IMR-90 (cell line): ENCODE measurements around the gene PHF20. TPM values are rescaled to one million over a fixed set of nuclear protein-coding genes. Genes with fewer than 3 reads are reported as not detected.

ENCODE experiments used
- ATAC-seq: fragments of 200-7000 bp; cut with Tn5 transposase; 2 replicates; pipeline ENCODE4 v1.9.1; 2020; ENCODE audit warnings: low read depth, mild to moderate bottlenecking, moderate library complexity
- BruUV-seq: library from RNA; stranded (reverse); fragments of 400-500 nt; replicated peaks from 2 replicates; lab custom pipeline; 2021; lab: Mats Ljungman, UMichigan
- CTCF ChIA-PET: fragments of 300-600 bp; formaldehyde crosslinking; extraction: SDS; loops from one replicate; lab custom pipeline; 2021; ENCODE audit warnings: antibody characterized with exemption; lab: Yijun Ruan, JAX
- POLR2A ChIA-PET: fragments of 300-600 bp; sonication (Branson Sonifier 250); formaldehyde crosslinking; loops from one replicate; lab custom pipeline; 2022; ENCODE audit warnings: antibody characterized with exemption; ENCODE audit not compliant: unreplicated experiment; lab: Charles Lee
- DNase-seq: peaks from one replicate; pipeline ENCODE4 v3.0.0; 2013
- H2AFZ ChIP-seq: replicated peaks from 2 replicates; pipeline ENCODE3; 2013; ENCODE audit warnings: low read length, mild to moderate bottlenecking; ENCODE audit not compliant: poor library complexity
- H2AK5ac ChIP-seq: 2 replicates; pipeline ENCODE4 v1.6.1; 2013; ENCODE audit warnings: low read depth, low read length, inconsistent platforms
- H2AK9ac ChIP-seq: replicated peaks from 2 replicates; pipeline ENCODE3; 2013; ENCODE audit warnings: mild to moderate bottlenecking, low read depth, low read length, moderate library complexity; ENCODE audit not compliant: poor library complexity
- H2BK120ac ChIP-seq: 2 replicates; pipeline ENCODE4 v1.6.1; 2013; ENCODE audit warnings: low read depth, low read length, inconsistent platforms
- H2BK15ac ChIP-seq: 3 replicates; pipeline ENCODE4 v1.6.1; 2013; ENCODE audit warnings: low read depth, low read length, inconsistent platforms
- H2BK20ac ChIP-seq: 2 replicates; pipeline ENCODE4 v1.6.1; 2013; ENCODE audit warnings: low read depth, mild to moderate bottlenecking, inconsistent platforms, low read length, moderate library complexity
- H2BK5ac ChIP-seq: 2 replicates; pipeline ENCODE4 v1.6.1; 2013; ENCODE audit warnings: mild to moderate bottlenecking, low read depth, low read length, inconsistent platforms; ENCODE audit not compliant: poor library complexity, severe bottlenecking
- H3K14ac ChIP-seq: replicated peaks from 2 replicates; pipeline ENCODE4 v1.6.1; 2013; ENCODE audit warnings: low read depth, low read length, inconsistent platforms
- H3K18ac ChIP-seq: 2 replicates; pipeline ENCODE4 v1.6.1; 2013; ENCODE audit warnings: low read depth, low read length, control low read depth
- H3K23ac ChIP-seq: 2 replicates; pipeline ENCODE4 v1.6.1; 2013; ENCODE audit warnings: low read depth, low read length, inconsistent platforms
- H3K27ac ChIP-seq: 2 replicates; pipeline ENCODE4 v1.5.1; 2013; ENCODE audit warnings: mild to moderate bottlenecking, control low read depth, low read length; ENCODE audit not compliant: insufficient read depth
- H3K27me3 ChIP-seq: 2 replicates; pipeline ENCODE4 v1.6.1; 2013; ENCODE audit warnings: low read length; ENCODE audit not compliant: control insufficient read depth, insufficient read depth
- H3K36me3 ChIP-seq: 2 replicates; pipeline ENCODE4 v1.6.1; 2013; ENCODE audit warnings: low read length, mixed read lengths; ENCODE audit not compliant: control insufficient read depth, insufficient read depth
- H3K4ac ChIP-seq: 2 replicates; pipeline ENCODE4 v1.6.1; 2013; ENCODE audit warnings: low read depth, low read length, inconsistent platforms
- H3K4me1 ChIP-seq: 2 replicates; pipeline ENCODE4 v1.6.1; 2013; ENCODE audit warnings: low read length, mixed read lengths; ENCODE audit not compliant: control insufficient read depth, insufficient read depth
- H3K4me2 ChIP-seq: 2 replicates; pipeline ENCODE4 v1.6.1; 2013; ENCODE audit warnings: low read depth, mild to moderate bottlenecking, control low read depth, low read length, moderate library complexity
- H3K4me3 ChIP-seq: 2 replicates; pipeline ENCODE4 v1.5.1; 2013; ENCODE audit warnings: low read depth, mild to moderate bottlenecking, control low read depth, low read length, moderate library complexity; ENCODE audit not compliant: insufficient read depth
- H3K56ac ChIP-seq: 2 replicates; pipeline ENCODE4 v1.6.1; 2013; ENCODE audit warnings: low read length, inconsistent platforms; ENCODE audit not compliant: insufficient read depth; ENCODE audit errors: extremely low read depth
- H3K79me1 ChIP-seq, 2 experiments: 2 replicates each; pipeline ENCODE4 v1.6.1; 2013; ENCODE audit warnings: low read length in 2 of 2, inconsistent platforms in 1 of 2, low read depth in 1 of 2
- H3K9ac ChIP-seq: 2 replicates; pipeline ENCODE4 v1.6.1; 2013; ENCODE audit warnings: low read depth, low read length, control low read depth
- H3K9me1 ChIP-seq: 2 replicates; pipeline ENCODE4 v1.6.1; 2013; ENCODE audit warnings: low read length, inconsistent platforms; ENCODE audit not compliant: insufficient read depth
- H3K9me3 ChIP-seq: 2 replicates; pipeline ENCODE4 v1.6.1; 2013; ENCODE audit warnings: low read length; ENCODE audit not compliant: control insufficient read depth, insufficient read depth
- H4K20me1 ChIP-seq: 2 replicates; pipeline ENCODE4 v1.6.1; 2013; ENCODE audit warnings: low read length, inconsistent platforms; ENCODE audit not compliant: insufficient read depth
- H4K5ac ChIP-seq: 2 replicates; pipeline ENCODE4 v1.6.1; 2013; ENCODE audit warnings: mild to moderate bottlenecking, low read depth, low read length, control low read depth
- H4K8ac ChIP-seq, 2 experiments: 2 replicates each; pipeline ENCODE4 v1.6.1; 2013; ENCODE audit warnings: low read depth in 2 of 2, low read length in 2 of 2, control low read depth in 1 of 2, inconsistent platforms in 1 of 2
- H4K91ac ChIP-seq: 2 replicates; pipeline ENCODE4 v1.6.1; 2013; ENCODE audit warnings: low read depth, low read length, inconsistent platforms; ENCODE audit not compliant: insufficient read depth
- BHLHE40 ChIP-seq: fragments of 150-350 bp; IDR thresholded peaks from 2 replicates; pipeline ENCODE4 v1.6.1; 2016; ENCODE audit warnings: mild to moderate bottlenecking, low read depth, low read length
- CEBPB ChIP-seq: IDR thresholded peaks from 2 replicates; pipeline ENCODE4 v1.6.1; 2012; ENCODE audit warnings: low read depth, low read length, improper control_type of control experiment
- CHD1 ChIP-seq: IDR thresholded peaks from 2 replicates; pipeline ENCODE4 v1.6.1; 2012; ENCODE audit warnings: low read depth, low read length, improper control_type of control experiment
- CTCF ChIP-seq: conservative IDR thresholded peaks from 2 replicates; pipeline ENCODE4 v1.5.1; 2012; ENCODE audit warnings: mild to moderate bottlenecking, low read depth, low read length, improper control_type of control experiment
- ELK1 ChIP-seq: fragments of 150-350 bp; IDR thresholded peaks from 2 replicates; pipeline ENCODE4 v1.6.1; 2016; ENCODE audit warnings: low read depth, mild to moderate bottlenecking, low read length, moderate library complexity, borderline replicate concordance
- FOS ChIP-seq: fragments of 150-350 bp; IDR thresholded peaks from 2 replicates; pipeline ENCODE4 v1.6.1; 2016; ENCODE audit warnings: low read depth, low read length
- MAFK ChIP-seq: IDR thresholded peaks from 2 replicates; pipeline ENCODE4 v1.6.1; 2012; ENCODE audit warnings: low read depth, low read length, improper control_type of control experiment
- MAZ ChIP-seq: IDR thresholded peaks from 2 replicates; pipeline ENCODE4 v1.6.1; 2012; ENCODE audit warnings: low read depth, mild to moderate bottlenecking, low read length, improper control_type of control experiment, moderate library complexity, borderline replicate concordance
- MXI1 ChIP-seq: IDR thresholded peaks from 2 replicates; pipeline ENCODE4 v1.6.1; 2012; ENCODE audit warnings: low read depth, mild to moderate bottlenecking, low read length, moderate library complexity, borderline replicate concordance
- NFE2L2 ChIP-seq: fragments of 150-350 bp; IDR thresholded peaks from 2 replicates; pipeline ENCODE4 v1.6.1; 2016; ENCODE audit warnings: low read depth, mild to moderate bottlenecking, low read length
- POLR2A ChIP-seq: IDR thresholded peaks from 2 replicates; pipeline ENCODE4 v1.6.1; 2012; ENCODE audit warnings: mild to moderate bottlenecking, low read depth, low read length
- RAD21 ChIP-seq: IDR thresholded peaks from 2 replicates; pipeline ENCODE4 v1.6.1; 2012; ENCODE audit warnings: low read length, improper control_type of control experiment
- RCOR1 ChIP-seq: IDR thresholded peaks from 2 replicates; pipeline ENCODE4 v1.6.1; 2012; ENCODE audit warnings: mild to moderate bottlenecking, low read length, improper control_type of control experiment; ENCODE audit not compliant: insufficient replicate concordance
- RFX5 ChIP-seq: IDR thresholded peaks from 2 replicates; pipeline ENCODE4 v1.8.0; 2012; ENCODE audit warnings: low read depth, mild to moderate bottlenecking, low read length, moderate library complexity
- SMC3 ChIP-seq: fragments of 150-350 bp; IDR thresholded peaks from 2 replicates; pipeline ENCODE4 v1.6.1; 2016; ENCODE audit warnings: low read depth, mild to moderate bottlenecking, antibody characterized with exemption, low read length, moderate library complexity
- USF2 ChIP-seq: fragments of 150-350 bp; IDR thresholded peaks from 2 replicates; pipeline ENCODE4 v1.6.1; 2017; ENCODE audit warnings: mild to moderate bottlenecking, antibody characterized with exemption, low read length, low read depth
- WGBS, 2 experiments: methylation state at CpG; one replicate each; pipeline versions ENCODE4 v1.1.5 to v1.1.7; 2013; ENCODE audit warnings: missing lambda C conversion rate in 2 of 2; ENCODE audit not compliant: insufficient read length in 1 of 2; ENCODE audit errors: extremely low coverage in 2 of 2; 5-methylcytosine and 5-hydroxymethylcytosine counted together
- dilution Hi-C: fragments of 300-500 bp; cut with HindIII; formaldehyde crosslinking; loops from one replicate; pipeline ENCODE4 v1.14.3; 2018; ENCODE audit warnings: low sequenced_read_pairs; ENCODE audit not compliant: unreplicated experiment
- in situ Hi-C: fragments of 300-500 bp; cut with MboI; formaldehyde crosslinking; loops from 3 replicates; pipeline ENCODE4 v1.14.3; 2019; ENCODE audit warnings: low sequenced_read_pairs, inconsistent platforms, mixed read lengths
- intact Hi-C: fragments of 100-400 bp; cut with micrococcal nuclease; formaldehyde crosslinking; loops from 2 replicates; pipeline ENCODE4 v1.10.0; 2022
- polyA plus RNA-seq, 3 experiments: library from polyadenylated mRNA; depleted of rRNA; stranded (reverse); fragments of >200 nt; gene quantifications; 2 replicates each; pipeline ENCODE4 v1.2.3, GENCODE V29; 2012; ENCODE audit warnings: low replicate concordance in 1 of 3
- total RNA-seq: library from RNA; depleted of rRNA; stranded (reverse); fragments of >200 nt; gene quantifications from 2 replicates; pipeline ENCODE4 v1.2.3, GENCODE V29; 2012

PHF20 gene
- total and polyA plus RNA-seq, 2 of the 4 experiments (the other 2 are of a cell fraction), result 22.0 to 22.5 TPM

GRCh38 chr20:35888657-35889056 is 116.8 kb downstream of the PHF20 start:
- peaks cover 16% of the 10 kb centered on the region for H3K9me1 ChIP-seq
- BruUV-seq, result no TSS peak
- H3K4me1 ChIP-seq, result peaks cover 12% of the 10 kb centered on the region

More at GRCh38 chr20:35888657-35889056, 116.8 kb downstream of the PHF20 start:
- no peak overlapping the region for H2BK120ac ChIP-seq
- H3K18ac ChIP-seq, result no peak overlapping the region; the same call in 1 of the 2 replicates
- H3K36me3 ChIP-seq, result peaks cover 8% of the 10 kb centered on the region; the same call in 1 of the 2 replicates
- H2BK5ac ChIP-seq, result peak overlapping the region; percentile 45
- H4K91ac ChIP-seq, result no peak overlapping the region
- H4K20me1 ChIP-seq, result peaks cover 4% of the 10 kb centered on the region; the same call in 1 of the 2 replicates
- H4K8ac ChIP-seq, result 0 out of 4 replicates have a peak overlapping the region, but pooled peaks of 1 of the 2 experiments have one; percentile 19
- in situ Hi-C loops (loop anchor here (10.0 kb wide), 1 partner anchor 144 kb away; the partner anchor contains the start of gene RBM39), intact Hi-C loops (loop anchor here (10.0 kb wide), 1 partner anchor 184 kb away; no protein-coding TSS in a partner anchor), dilution Hi-C loops (no loop called here)
- POLR2A ChIA-PET, result no interaction called here
- no peak overlapping the region for H2AK9ac ChIP-seq
- CTCF ChIA-PET, result interaction anchor here (0.6 to 1.7 kb wide), 2 partner anchors 66 to 206 kb away, joined by 3 to 4 read pairs; partner anchors contain the start of gene SCAND1
- no peaks in the 10 kb centered on the region for H3K27me3 ChIP-seq
- H3K9me3 ChIP-seq, result no peaks in the 10 kb centered on the region
- DNase-seq (no peak), ATAC-seq (no peak)
- H3K4ac ChIP-seq, result 0 out of 2 replicates have a peak overlapping the region, but pooled peaks have one; percentile 39
- H3K14ac ChIP-seq, result 0 out of 2 replicates have a peak overlapping the region, but pooled peaks have one; percentile 51
- H2BK20ac ChIP-seq, result no peak overlapping the region
- no peak overlapping the region for H3K4me2 ChIP-seq
- H2AFZ ChIP-seq, result no peak overlapping the region
- WGBS, 2 experiments, result no CpG with 5 or more reads among the region's 1 CpG
- H3K23ac ChIP-seq, result no peak overlapping the region
- no peak overlapping the region for H3K9ac ChIP-seq
- H3K56ac ChIP-seq, result no peak overlapping the region
- H3K4me3 ChIP-seq, result no peak overlapping the region
- H3K27ac ChIP-seq, result no peak overlapping the region
- no peak for TF ChIP-seq CHD1
- no peak for TF ChIP-seq MAFK
- TF ChIP-seq MXI1, result no peak
- TF ChIP-seq BHLHE40, result no peak
- no peak for TF ChIP-seq ELK1
- no peak for TF ChIP-seq FOS
- TF ChIP-seq CEBPB, result no peak
- TF ChIP-seq CTCF, result no peak
- no peak for TF ChIP-seq MAZ
- TF ChIP-seq RAD21, result no peak
- TF ChIP-seq NFE2L2, result no peak
- TF ChIP-seq RFX5, result no peak
- TF ChIP-seq POLR2A, result no peak
- no peak for TF ChIP-seq SMC3
- no peak for TF ChIP-seq RCOR1
- TF ChIP-seq USF2, result no peak
- H4K5ac ChIP-seq, result no peak overlapping the region
- H2BK15ac ChIP-seq, result no peak overlapping the region
- H2AK5ac ChIP-seq, result peak overlapping the region; percentile 56; the same call in 1 of the 2 replicates
- peaks cover 14 to 57% of the 10 kb centered on the region in 2 experiments for H3K79me1 ChIP-seq
